SK-N-SH treated with all-trans-retinoic acid at 6 μM for 48 hours (cell line): Measurements from ENCODE around the gene FBXO31.

Experiments
- ATAC-seq: fragments of 200-7000 bp; cut with Tn5 transposase; 3 replicates; pipeline ENCODE4 v1.9.1; 2020; ENCODE audit warnings: mild to moderate bottlenecking, moderate library complexity
- BACH2 ChIP-seq: fragments of 250-450 bp; sonication (Bioruptor Pico); IDR thresholded peaks from 2 replicates; pipeline ENCODE4 v1.9.0; 2021; ENCODE audit warnings: mild to moderate bottlenecking, borderline replicate concordance
- CSDC2 ChIP-seq: fragments of 250-450 bp; sonication (Bioruptor Pico); IDR thresholded peaks from 2 replicates; pipeline ENCODE4 v1.5.0; 2020; ENCODE audit warnings: mild to moderate bottlenecking, moderate library complexity
- ESRRG ChIP-seq: fragments of 250-450 bp; sonication (Bioruptor Pico); IDR thresholded peaks from 2 replicates; pipeline ENCODE4 v1.6.1; 2021; ENCODE audit warnings: mild to moderate bottlenecking
- GLIS3 ChIP-seq: fragments of 250-450 bp; sonication (Bioruptor Pico); IDR thresholded peaks from 2 replicates; pipeline ENCODE4 v1.5.0; 2020; ENCODE audit warnings: mild to moderate bottlenecking, moderate library complexity
- OSR1 ChIP-seq: fragments of 250-450 bp; sonication (Bioruptor Pico); IDR thresholded peaks from 2 replicates; pipeline ENCODE4 v1.8.0; 2022; ENCODE audit warnings: moderate library complexity, mild to moderate bottlenecking, inconsistent platforms
- PPARA ChIP-seq: fragments of 250-450 bp; sonication (Bioruptor Pico); IDR thresholded peaks from 2 replicates; pipeline ENCODE4 v1.5.0; 2020; ENCODE audit warnings: mild to moderate bottlenecking, borderline replicate concordance
- RARB ChIP-seq: fragments of 250-450 bp; sonication (Bioruptor Pico); IDR thresholded peaks from 2 replicates; pipeline ENCODE4 v1.8.0; 2021; ENCODE audit warnings: mild to moderate bottlenecking, moderate library complexity
- TCF4 ChIP-seq: fragments of 250-450 bp; sonication (Bioruptor Pico); IDR thresholded peaks from 2 replicates; pipeline ENCODE4 v1.8.0; 2021; ENCODE audit warnings: mild to moderate bottlenecking, moderate library complexity, borderline replicate concordance
- TOX ChIP-seq: fragments of 250-450 bp; sonication (Bioruptor Pico); IDR thresholded peaks from 2 replicates; pipeline ENCODE4 v1.8.0; 2021; ENCODE audit warnings: mild to moderate bottlenecking, moderate library complexity, borderline replicate concordance
- ZC3H10 ChIP-seq: fragments of 250-450 bp; sonication (Bioruptor Pico); IDR thresholded peaks from 2 replicates; pipeline ENCODE4 v1.5.1; 2021; ENCODE audit warnings: mild to moderate bottlenecking, moderate library complexity
- ZFP3 ChIP-seq: fragments of 250-450 bp; sonication (Bioruptor Pico); IDR thresholded peaks from 2 replicates; pipeline ENCODE4 v1.5.0; 2020; ENCODE audit warnings: mild to moderate bottlenecking, moderate library complexity
- ZFP30 ChIP-seq: fragments of 450-650 bp; formaldehyde crosslinking; IDR thresholded peaks from 2 replicates; pipeline ENCODE4 v1.5.0; 2022; ENCODE audit warnings: mild to moderate bottlenecking, moderate library complexity
- ZNF565 ChIP-seq: fragments of 450-650 bp; formaldehyde crosslinking; conservative IDR thresholded peaks from 2 replicates; pipeline ENCODE4 v1.5.0; 2020; ENCODE audit warnings: low read depth, mild to moderate bottlenecking, moderate library complexity
- ZNF70 ChIP-seq: fragments of 450-650 bp; formaldehyde crosslinking; IDR thresholded peaks from 2 replicates; pipeline ENCODE4 v1.5.0; 2020; ENCODE audit warnings: mild to moderate bottlenecking, moderate library complexity
- TF ChIP-seq, protein P1 (sequence below): fragments of 250-450 bp; sonication (Bioruptor Pico); IDR thresholded peaks from 2 replicates; pipeline ENCODE4 v1.8.0; 2021; ENCODE audit warnings: low read depth, mild to moderate bottlenecking, moderate library complexity, borderline replicate concordance
- TF ChIP-seq, protein P2 (sequence below): fragments of 250-450 bp; sonication (Bioruptor Pico); IDR thresholded peaks from 2 replicates; pipeline ENCODE4 v1.5.1; 2020; ENCODE audit warnings: low read depth, mild to moderate bottlenecking, moderate library complexity
- TF ChIP-seq, protein P3 (sequence below): fragments of 250-450 bp; sonication (Bioruptor Pico); IDR thresholded peaks from 2 replicates; pipeline ENCODE4 v1.5.1; 2021; ENCODE audit warnings: mild to moderate bottlenecking, moderate library complexity
- TF ChIP-seq, protein P4 (sequence below): fragments of 250-450 bp; sonication (Bioruptor Pico); IDR thresholded peaks from 2 replicates; pipeline ENCODE4 v1.8.0; 2020; ENCODE audit warnings: mild to moderate bottlenecking, moderate library complexity, borderline replicate concordance
- TF ChIP-seq, protein P5 (sequence below): fragments of 250-450 bp; sonication (Bioruptor Pico); IDR thresholded peaks from 2 replicates; pipeline ENCODE4 v1.5.0; 2020; ENCODE audit warnings: mild to moderate bottlenecking, moderate library complexity

FBXO31 gene

DNA sequence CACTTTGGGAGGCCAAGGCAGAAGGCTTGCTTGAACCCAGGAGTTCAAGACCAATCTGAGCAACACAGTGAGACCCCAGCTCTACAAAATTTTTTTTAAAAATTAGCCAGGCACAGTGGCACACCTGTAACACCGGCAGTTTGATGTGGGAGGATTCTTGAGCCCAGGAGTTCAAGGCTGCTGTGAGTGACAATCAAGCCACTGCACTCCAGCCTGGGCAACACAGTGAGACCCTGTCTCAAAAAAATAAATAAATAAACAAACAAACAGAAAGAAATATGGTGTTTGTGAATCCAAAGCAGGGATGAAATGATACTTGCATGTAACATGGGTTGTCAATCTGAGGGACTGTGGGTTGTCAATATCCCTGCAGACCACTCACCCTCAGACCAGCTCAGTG lies 16.6 kb downstream of the FBXO31 start:
- ATAC-seq: no peak

DNA sequence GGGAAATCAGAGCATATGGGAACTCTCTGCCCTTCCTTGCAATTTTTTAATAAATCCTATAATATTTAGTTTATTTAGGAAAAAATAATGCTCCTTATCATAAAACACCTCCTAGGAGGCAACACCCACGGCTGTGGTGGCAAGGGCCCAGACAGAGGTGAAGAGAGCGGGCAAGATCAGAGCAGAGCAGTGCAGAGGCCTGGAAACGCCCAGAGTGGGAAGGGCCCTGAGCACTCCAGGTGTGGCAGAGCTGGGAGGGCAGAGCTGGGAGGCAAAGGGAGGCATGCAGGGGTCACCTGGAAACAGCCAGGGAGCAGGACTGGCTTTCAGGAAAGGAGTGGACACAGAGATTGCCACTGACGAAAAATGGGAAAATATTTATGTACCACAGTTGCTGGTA lies 17.3 kb downstream of the FBXO31 start:
- no peak for ATAC-seq
- TF ChIP-seq ESRRG (CRISPR knock-in tag) (no peak), BACH2 (no peak), ZNF70 (no peak), TOX (CRISPR knock-in tag) (no peak), GLIS3 (CRISPR knock-in tag) (no peak), ZFP30 (CRISPR knock-in tag) (no peak), CSDC2 (CRISPR knock-in tag) (no peak), ZNF565 (CRISPR knock-in tag) (no peak), OSR1 (CRISPR knock-in tag) (no peak), RARB (CRISPR knock-in tag) (no peak), PPARA (no peak)
- TF ChIP-seq, protein P1, sequence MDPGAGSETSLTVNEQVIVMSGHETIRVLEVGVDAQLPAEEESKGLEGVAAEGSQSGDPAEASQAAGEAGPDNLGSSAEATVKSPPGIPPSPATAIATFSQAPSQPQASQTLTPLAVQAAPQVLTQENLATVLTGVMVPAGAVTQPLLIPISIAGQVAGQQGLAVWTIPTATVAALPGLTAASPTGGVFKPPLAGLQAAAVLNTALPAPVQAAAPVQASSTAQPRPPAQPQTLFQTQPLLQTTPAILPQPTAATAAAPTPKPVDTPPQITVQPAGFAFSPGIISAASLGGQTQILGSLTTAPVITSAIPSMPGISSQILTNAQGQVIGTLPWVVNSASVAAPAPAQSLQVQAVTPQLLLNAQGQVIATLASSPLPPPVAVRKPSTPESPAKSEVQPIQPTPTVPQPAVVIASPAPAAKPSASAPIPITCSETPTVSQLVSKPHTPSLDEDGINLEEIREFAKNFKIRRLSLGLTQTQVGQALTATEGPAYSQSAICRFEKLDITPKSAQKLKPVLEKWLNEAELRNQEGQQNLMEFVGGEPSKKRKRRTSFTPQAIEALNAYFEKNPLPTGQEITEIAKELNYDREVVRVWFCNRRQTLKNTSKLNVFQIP (CRISPR knock-in tag): no peak
- TF ChIP-seq, protein P2, sequence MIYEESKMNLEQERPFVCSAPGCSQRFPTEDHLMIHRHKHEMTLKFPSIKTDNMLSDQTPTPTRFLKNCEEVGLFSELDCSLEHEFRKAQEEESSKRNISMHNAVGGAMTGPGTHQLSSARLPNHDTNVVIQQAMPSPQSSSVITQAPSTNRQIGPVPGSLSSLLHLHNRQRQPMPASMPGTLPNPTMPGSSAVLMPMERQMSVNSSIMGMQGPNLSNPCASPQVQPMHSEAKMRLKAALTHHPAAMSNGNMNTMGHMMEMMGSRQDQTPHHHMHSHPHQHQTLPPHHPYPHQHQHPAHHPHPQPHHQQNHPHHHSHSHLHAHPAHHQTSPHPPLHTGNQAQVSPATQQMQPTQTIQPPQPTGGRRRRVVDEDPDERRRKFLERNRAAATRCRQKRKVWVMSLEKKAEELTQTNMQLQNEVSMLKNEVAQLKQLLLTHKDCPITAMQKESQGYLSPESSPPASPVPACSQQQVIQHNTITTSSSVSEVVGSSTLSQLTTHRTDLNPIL (CRISPR knock-in tag): no peak
- TF ChIP-seq, protein P3, sequence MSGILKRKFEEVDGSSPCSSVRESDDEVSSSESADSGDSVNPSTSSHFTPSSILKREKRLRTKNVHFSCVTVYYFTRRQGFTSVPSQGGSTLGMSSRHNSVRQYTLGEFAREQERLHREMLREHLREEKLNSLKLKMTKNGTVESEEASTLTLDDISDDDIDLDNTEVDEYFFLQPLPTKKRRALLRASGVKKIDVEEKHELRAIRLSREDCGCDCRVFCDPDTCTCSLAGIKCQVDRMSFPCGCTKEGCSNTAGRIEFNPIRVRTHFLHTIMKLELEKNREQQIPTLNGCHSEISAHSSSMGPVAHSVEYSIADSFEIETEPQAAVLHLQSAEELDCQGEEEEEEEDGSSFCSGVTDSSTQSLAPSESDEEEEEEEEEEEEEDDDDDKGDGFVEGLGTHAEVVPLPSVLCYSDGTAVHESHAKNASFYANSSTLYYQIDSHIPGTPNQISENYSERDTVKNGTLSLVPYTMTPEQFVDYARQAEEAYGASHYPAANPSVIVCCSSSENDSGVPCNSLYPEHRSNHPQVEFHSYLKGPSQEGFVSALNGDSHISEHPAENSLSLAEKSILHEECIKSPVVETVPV (CRISPR knock-in tag): no peak
- TF ChIP-seq, protein P4, sequence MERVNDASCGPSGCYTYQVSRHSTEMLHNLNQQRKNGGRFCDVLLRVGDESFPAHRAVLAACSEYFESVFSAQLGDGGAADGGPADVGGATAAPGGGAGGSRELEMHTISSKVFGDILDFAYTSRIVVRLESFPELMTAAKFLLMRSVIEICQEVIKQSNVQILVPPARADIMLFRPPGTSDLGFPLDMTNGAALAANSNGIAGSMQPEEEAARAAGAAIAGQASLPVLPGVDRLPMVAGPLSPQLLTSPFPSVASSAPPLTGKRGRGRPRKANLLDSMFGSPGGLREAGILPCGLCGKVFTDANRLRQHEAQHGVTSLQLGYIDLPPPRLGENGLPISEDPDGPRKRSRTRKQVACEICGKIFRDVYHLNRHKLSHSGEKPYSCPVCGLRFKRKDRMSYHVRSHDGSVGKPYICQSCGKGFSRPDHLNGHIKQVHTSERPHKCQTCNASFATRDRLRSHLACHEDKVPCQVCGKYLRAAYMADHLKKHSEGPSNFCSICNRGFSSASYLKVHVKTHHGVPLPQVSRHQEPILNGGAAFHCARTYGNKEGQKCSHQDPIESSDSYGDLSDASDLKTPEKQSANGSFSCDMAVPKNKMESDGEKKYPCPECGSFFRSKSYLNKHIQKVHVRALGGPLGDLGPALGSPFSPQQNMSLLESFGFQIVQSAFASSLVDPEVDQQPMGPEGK: no peak
- TF ChIP-seq, protein P5, sequence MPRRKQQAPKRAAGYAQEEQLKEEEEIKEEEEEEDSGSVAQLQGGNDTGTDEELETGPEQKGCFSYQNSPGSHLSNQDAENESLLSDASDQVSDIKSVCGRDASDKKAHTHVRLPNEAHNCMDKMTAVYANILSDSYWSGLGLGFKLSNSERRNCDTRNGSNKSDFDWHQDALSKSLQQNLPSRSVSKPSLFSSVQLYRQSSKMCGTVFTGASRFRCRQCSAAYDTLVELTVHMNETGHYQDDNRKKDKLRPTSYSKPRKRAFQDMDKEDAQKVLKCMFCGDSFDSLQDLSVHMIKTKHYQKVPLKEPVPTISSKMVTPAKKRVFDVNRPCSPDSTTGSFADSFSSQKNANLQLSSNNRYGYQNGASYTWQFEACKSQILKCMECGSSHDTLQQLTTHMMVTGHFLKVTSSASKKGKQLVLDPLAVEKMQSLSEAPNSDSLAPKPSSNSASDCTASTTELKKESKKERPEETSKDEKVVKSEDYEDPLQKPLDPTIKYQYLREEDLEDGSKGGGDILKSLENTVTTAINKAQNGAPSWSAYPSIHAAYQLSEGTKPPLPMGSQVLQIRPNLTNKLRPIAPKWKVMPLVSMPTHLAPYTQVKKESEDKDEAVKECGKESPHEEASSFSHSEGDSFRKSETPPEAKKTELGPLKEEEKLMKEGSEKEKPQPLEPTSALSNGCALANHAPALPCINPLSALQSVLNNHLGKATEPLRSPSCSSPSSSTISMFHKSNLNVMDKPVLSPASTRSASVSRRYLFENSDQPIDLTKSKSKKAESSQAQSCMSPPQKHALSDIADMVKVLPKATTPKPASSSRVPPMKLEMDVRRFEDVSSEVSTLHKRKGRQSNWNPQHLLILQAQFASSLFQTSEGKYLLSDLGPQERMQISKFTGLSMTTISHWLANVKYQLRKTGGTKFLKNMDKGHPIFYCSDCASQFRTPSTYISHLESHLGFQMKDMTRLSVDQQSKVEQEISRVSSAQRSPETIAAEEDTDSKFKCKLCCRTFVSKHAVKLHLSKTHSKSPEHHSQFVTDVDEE (CRISPR knock-in tag): no peak

More for the DNA sequence above, 16.6 kb downstream of the FBXO31 start:
- no peak for TF ChIP-seq ZC3H10 (CRISPR knock-in tag)
- no peak for TF ChIP-seq ESRRG (CRISPR knock-in tag)
- TF ChIP-seq, protein P4: no peak
- no peak for TF ChIP-seq ZFP3 (CRISPR knock-in tag)
- no peak for TF ChIP-seq CSDC2 (CRISPR knock-in tag)
- TF ChIP-seq, all 23 proteins: peak for 0

DNA sequence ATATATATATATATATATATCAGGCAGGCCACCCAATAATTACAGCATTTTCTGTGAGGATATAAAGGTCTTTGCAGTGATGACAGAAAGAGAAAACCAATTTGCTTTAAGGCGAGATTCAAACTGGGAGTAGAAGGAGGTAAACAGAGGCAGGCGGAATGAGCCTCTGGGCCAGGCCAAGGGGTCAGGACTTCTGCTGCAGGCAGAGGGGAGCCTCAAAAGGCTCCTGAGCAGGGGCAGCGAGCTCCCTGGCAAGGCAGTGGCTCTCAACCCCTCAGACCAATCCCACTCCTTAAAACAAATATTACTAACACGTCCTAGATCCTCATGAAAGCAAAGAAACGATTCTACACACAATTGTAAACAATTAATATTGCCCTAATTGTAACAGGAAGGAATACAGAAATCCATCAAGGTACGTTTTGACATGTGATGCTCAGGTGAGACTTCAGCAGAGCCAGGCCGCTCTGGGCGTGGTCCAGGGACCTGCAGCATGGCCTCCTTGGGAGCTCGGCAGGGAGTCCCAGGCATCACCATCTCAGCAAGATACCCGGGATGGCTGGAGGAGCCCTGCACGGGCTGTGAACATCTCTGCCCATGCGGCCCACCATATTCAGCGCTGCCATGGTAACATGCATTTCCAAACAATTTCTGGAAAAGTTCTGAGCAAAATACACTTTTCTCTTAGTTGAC lies 18.4 kb downstream of the FBXO31 start:
- no peak for ATAC-seq
- TF ChIP-seq RARB (CRISPR knock-in tag) (no peak), TCF4 (CRISPR knock-in tag) (no peak)
- TF ChIP-seq, protein P1 (CRISPR knock-in tag): no peak
- TF ChIP-seq, protein P5 (CRISPR knock-in tag): no peak
- TF ChIP-seq, all 23 proteins: peak for 0
